Endothelial cell of umbilical vein (primary cell): ENCODE data around the gene PPP5C. TPM values are rescaled to one million over a fixed set of nuclear protein-coding genes. Genes with fewer than 3 reads are reported as not detected.

Experiments used
- BruUV-seq: library from RNA; stranded (reverse); fragments of 400-500 nt; replicated peaks from 2 replicates; lab custom pipeline; 2021; lab: Mats Ljungman, UMichigan
- CTCF ChIA-PET: fragments of 300-600, 350-600 bp; sonication (Branson Sonifier 250); formaldehyde crosslinking; loops from one replicate; lab custom pipeline; 2021; ENCODE audit warnings: antibody characterized with exemption, inconsistent platforms; lab: Charles Lee
- POLR2A ChIA-PET: fragments of 300-600, 350-600 bp; sonication (Branson Sonifier 250); formaldehyde crosslinking; loops from one replicate; lab custom pipeline; 2021; ENCODE audit warnings: antibody characterized with exemption, inconsistent platforms; lab: Charles Lee
- DNase-seq: peaks from one replicate; pipeline ENCODE4 v3.0.0-alpha.2; 2011; ENCODE audit warnings: low read depth, low spot score
- FAIRE-seq: peaks from 2 replicates; lab custom pipeline; 2011; peaks lifted over from hg19 to GRCh38; lab: Jason Lieb, UNC
- H2AFZ ChIP-seq: 2 replicates; pipeline ENCODE4 v1.6.0; 2012; ENCODE audit warnings: low read depth, low read length, control low read depth, inconsistent platforms
- H3K27ac ChIP-seq: 2 replicates; pipeline ENCODE4 v1.5.1; 2011; ENCODE audit warnings: low read depth, mild to moderate bottlenecking, control low read depth, low read length, moderate library complexity; ENCODE audit not compliant: insufficient read depth
- H3K27me3 ChIP-seq, 2 experiments: 2 replicates each; pipeline versions ENCODE4 v1.6.0 to v1.6.1; 2011; ENCODE audit warnings: low read length in 2 of 2, mixed read lengths in 1 of 2; ENCODE audit not compliant: control insufficient read depth in 2 of 2, insufficient read depth in 2 of 2
- H3K36me3 ChIP-seq, 2 experiments: 2 replicates in 1 of 2; 3 replicates in 1 of 2; pipeline ENCODE4 v1.5.1; 2011; ENCODE audit warnings: low read length in 2 of 2, mild to moderate bottlenecking in 1 of 2, moderate library complexity in 1 of 2; ENCODE audit not compliant: control insufficient read depth in 2 of 2, insufficient read depth in 2 of 2; ENCODE audit errors: extremely low read depth in 1 of 2
- H3K4me1 ChIP-seq: 3 replicates; pipeline ENCODE4 v1.5.1; 2011; ENCODE audit warnings: mild to moderate bottlenecking, low read length; ENCODE audit not compliant: control insufficient read depth, insufficient read depth; ENCODE audit errors: extremely low read depth
- H3K4me2 ChIP-seq: 2 replicates; pipeline ENCODE4 v1.6.1; 2011; ENCODE audit warnings: low read length, control low read depth, mixed read lengths; ENCODE audit not compliant: insufficient read depth
- H3K4me3 ChIP-seq, 3 experiments: fragments of 200-600 bp in 1 of 3; sonication (generic), shearing (Covaris generic) in 1 of 3; replicated peaks in 1 of 3; 2 replicates each; pipeline ENCODE4 v1.5.1; 2011 to 2016; ENCODE audit warnings: control low read depth in 3 of 3, low read length in 3 of 3, mild to moderate bottlenecking in 2 of 3, inconsistent platforms in 1 of 3, low read depth in 1 of 3, moderate library complexity in 1 of 3; ENCODE audit not compliant: insufficient read depth in 1 of 3
- H3K79me2 ChIP-seq: 2 replicates; pipeline ENCODE4 v1.6.0; 2012; ENCODE audit warnings: low read length, inconsistent platforms; ENCODE audit not compliant: control insufficient read depth, insufficient read depth
- H3K9ac ChIP-seq: replicated peaks from 2 replicates; pipeline ENCODE3; 2011; ENCODE audit warnings: low read length, control low read depth; ENCODE audit not compliant: insufficient read depth; ENCODE audit errors: extremely low read depth
- H3K9me1 ChIP-seq: replicated peaks from 3 replicates; pipeline ENCODE4 v1.6.0; 2011; ENCODE audit warnings: mild to moderate bottlenecking, low read length; ENCODE audit not compliant: control insufficient read depth, insufficient read depth; ENCODE audit errors: extremely low read depth
- H3K9me3 ChIP-seq: replicated peaks from 2 replicates; pipeline ENCODE4 v1.5.1; 2012; ENCODE audit warnings: low read length, inconsistent platforms; ENCODE audit not compliant: control insufficient read depth, insufficient read depth
- H4K20me1 ChIP-seq: replicated peaks from 2 replicates; pipeline ENCODE3; 2011; ENCODE audit warnings: mild to moderate bottlenecking, low read length; ENCODE audit not compliant: control insufficient read depth, insufficient read depth; ENCODE audit errors: extremely low read depth
- EZH2 ChIP-seq: IDR thresholded peaks from 2 replicates; pipeline ENCODE4 v1.6.1; 2012; ENCODE audit warnings: borderline replicate concordance, low read depth, mild to moderate bottlenecking, moderate library complexity, low read length, inconsistent platforms; ENCODE audit not compliant: severe bottlenecking
- FOS ChIP-seq: IDR thresholded peaks from 2 replicates; pipeline ENCODE4 v1.6.1; 2011; ENCODE audit warnings: mild to moderate bottlenecking, low read length, moderate library complexity, borderline replicate concordance; ENCODE audit not compliant: insufficient read depth
- GATA2 ChIP-seq: IDR thresholded peaks from 2 replicates; pipeline ENCODE4 v1.7.0; 2011; ENCODE audit warnings: low read depth, mild to moderate bottlenecking, moderate library complexity, mixed read lengths, low read length; ENCODE audit not compliant: insufficient read length, insufficient read depth
- JUN ChIP-seq: IDR thresholded peaks from 2 replicates; pipeline ENCODE4 v1.6.1; 2011; ENCODE audit warnings: borderline replicate concordance, low read depth; ENCODE audit not compliant: insufficient read length, insufficient read depth
- MYC ChIP-seq: IDR thresholded peaks from one replicate; pipeline ENCODE4 v1.6.1; 2011; ENCODE audit warnings: mild to moderate bottlenecking, low read depth, low read length
- POLR2A ChIP-seq: IDR thresholded peaks from 2 replicates; pipeline ENCODE4 v1.6.1; 2012; ENCODE audit warnings: low read depth, mild to moderate bottlenecking, control low read depth, low read length
- POLR2AphosphoS5 ChIP-seq: IDR thresholded peaks from 2 replicates; pipeline ENCODE4 v1.6.1; 2012; ENCODE audit warnings: low read depth, mild to moderate bottlenecking, control low read depth, low read length, moderate library complexity; ENCODE audit not compliant: insufficient read depth
- dilution Hi-C: fragments of 300-500 bp; cut with MboI; formaldehyde crosslinking; loops from one replicate; pipeline ENCODE4 v1.15.0; 2019; ENCODE audit warnings: low sequenced_read_pairs; ENCODE audit not compliant: extremely low pct_ligation_motif_present
- intact Hi-C: fragments of 100-400 bp; cut with micrococcal nuclease; formaldehyde crosslinking; loops from one replicate; pipeline ENCODE4 v1.10.0; 2022
- polyA plus RNA-seq, 4 experiments: library from polyadenylated mRNA; depleted of rRNA in 3 of 4; stranded (reverse) in 3 of 4; unstranded in 1 of 4; fragments of >200 nt; gene quantifications; 2 replicates each; pipeline versions ENCODE4 v1.2.1 to v1.2.3, GENCODE V29; 2011 to 2012; ENCODE audit warnings: missing spikeins in 1 of 4
- total RNA-seq: library from RNA; stranded (reverse); gene quantifications from 2 replicates; pipeline ENCODE4 v1.2.3, GENCODE V29; 2021
- TF ChIP-seq, protein P1 (sequence below), 2 donors: IDR thresholded peaks; 1 replicate in 1 of 2; 2 replicates in 1 of 2; pipeline ENCODE4 v1.5.1; 2011; ENCODE audit warnings: low read length in 2 of 2, mild to moderate bottlenecking in 2 of 2, moderate library complexity in 2 of 2, control low read depth in 1 of 2, inconsistent platforms in 1 of 2, low read depth in 1 of 2; ENCODE audit not compliant: insufficient read depth in 1 of 2; ENCODE audit errors: extremely low read depth in 1 of 2
- TF ChIP-seq, protein P2 (sequence below): IDR thresholded peaks from 2 replicates; pipeline ENCODE4 v1.6.1; 2011; ENCODE audit not compliant: insufficient read depth, insufficient read length

PPP5C gene
- total and polyA plus RNA-seq, 2 donors (not counting 3 experiments of a cell fraction or from before 2014, with no cell fraction given): 114 to 172 TPM

DNA sequence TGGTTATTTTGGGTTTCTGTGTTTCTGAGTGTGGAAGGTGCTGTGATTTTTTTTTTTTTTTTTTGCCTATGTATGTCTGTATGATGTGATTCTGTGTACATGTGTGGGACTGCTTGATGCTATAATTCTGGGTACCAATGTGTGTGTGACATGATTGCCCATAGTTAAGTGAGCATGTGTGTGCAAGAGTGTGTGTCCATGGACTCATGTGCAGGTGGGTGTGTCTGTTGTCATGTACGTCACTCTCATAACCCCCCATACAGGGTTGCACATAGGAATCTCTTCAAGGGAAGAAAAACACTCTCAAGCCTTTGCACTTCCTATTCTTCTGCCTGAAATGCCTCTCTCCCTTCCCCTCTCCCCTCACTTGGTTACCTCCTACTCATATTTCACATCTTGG, 2.5 kb upstream of the PPP5C start:
- ChIA-PET CTCF (no interaction called here), POLR2A (no interaction called here)
- Histone ChIP-seq H2AFZ (no peak overlapping the region), H3K27ac (no peak overlapping the region), H3K27me3 (no peaks in the 10 kb centered on the region), H3K4me2 (no peak overlapping the region), H3K4me3 (no peak overlapping the region), H3K9ac (no peak overlapping the region), H4K20me1 (no peaks in the 10 kb centered on the region), H3K4me1 (peaks cover 10% of the 10 kb centered on the region), H3K36me3 (no peaks in the 10 kb centered on the region), H3K9me1 (no peaks in the 10 kb centered on the region), H3K79me2 (peaks cover 21% of the 10 kb centered on the region), H3K9me3 (no peaks in the 10 kb centered on the region)
- no peak for FAIRE-seq
- TF ChIP-seq EZH2: no peak
- no peak for TF ChIP-seq FOS
- no peak for TF ChIP-seq POLR2AphosphoS5
- TF ChIP-seq POLR2A: no peak
- TF ChIP-seq MYC: no peak
- TF ChIP-seq GATA2: no peak
- no peak for TF ChIP-seq JUN
- TF ChIP-seq, protein P1, sequence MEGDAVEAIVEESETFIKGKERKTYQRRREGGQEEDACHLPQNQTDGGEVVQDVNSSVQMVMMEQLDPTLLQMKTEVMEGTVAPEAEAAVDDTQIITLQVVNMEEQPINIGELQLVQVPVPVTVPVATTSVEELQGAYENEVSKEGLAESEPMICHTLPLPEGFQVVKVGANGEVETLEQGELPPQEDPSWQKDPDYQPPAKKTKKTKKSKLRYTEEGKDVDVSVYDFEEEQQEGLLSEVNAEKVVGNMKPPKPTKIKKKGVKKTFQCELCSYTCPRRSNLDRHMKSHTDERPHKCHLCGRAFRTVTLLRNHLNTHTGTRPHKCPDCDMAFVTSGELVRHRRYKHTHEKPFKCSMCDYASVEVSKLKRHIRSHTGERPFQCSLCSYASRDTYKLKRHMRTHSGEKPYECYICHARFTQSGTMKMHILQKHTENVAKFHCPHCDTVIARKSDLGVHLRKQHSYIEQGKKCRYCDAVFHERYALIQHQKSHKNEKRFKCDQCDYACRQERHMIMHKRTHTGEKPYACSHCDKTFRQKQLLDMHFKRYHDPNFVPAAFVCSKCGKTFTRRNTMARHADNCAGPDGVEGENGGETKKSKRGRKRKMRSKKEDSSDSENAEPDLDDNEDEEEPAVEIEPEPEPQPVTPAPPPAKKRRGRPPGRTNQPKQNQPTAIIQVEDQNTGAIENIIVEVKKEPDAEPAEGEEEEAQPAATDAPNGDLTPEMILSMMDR (IDR thresholded peaks at IDR 0.05; ENCODE audit: extremely low read depth in 1 of 2, insufficient read depth in 1 of 2, low read depth in 1 of 2, low read length in 2 of 2): no peak
- TF ChIP-seq, protein P2, sequence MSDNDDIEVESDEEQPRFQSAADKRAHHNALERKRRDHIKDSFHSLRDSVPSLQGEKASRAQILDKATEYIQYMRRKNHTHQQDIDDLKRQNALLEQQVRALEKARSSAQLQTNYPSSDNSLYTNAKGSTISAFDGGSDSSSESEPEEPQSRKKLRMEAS: no peak
- DNase-seq: no peak
- intact Hi-C loops: no loop called here
- dilution Hi-C loops: no loop called here
- no TSS peak for BruUV-seq
